Measurements from ENCODE around the gene TGFBR3L.
"Not testable (repeated sequence)": the region's sequence is repeated elsewhere in the genome, so short reads cannot be mapped to it uniquely, and the experiment has no call there.

Gene TGFBR3L

DNA sequence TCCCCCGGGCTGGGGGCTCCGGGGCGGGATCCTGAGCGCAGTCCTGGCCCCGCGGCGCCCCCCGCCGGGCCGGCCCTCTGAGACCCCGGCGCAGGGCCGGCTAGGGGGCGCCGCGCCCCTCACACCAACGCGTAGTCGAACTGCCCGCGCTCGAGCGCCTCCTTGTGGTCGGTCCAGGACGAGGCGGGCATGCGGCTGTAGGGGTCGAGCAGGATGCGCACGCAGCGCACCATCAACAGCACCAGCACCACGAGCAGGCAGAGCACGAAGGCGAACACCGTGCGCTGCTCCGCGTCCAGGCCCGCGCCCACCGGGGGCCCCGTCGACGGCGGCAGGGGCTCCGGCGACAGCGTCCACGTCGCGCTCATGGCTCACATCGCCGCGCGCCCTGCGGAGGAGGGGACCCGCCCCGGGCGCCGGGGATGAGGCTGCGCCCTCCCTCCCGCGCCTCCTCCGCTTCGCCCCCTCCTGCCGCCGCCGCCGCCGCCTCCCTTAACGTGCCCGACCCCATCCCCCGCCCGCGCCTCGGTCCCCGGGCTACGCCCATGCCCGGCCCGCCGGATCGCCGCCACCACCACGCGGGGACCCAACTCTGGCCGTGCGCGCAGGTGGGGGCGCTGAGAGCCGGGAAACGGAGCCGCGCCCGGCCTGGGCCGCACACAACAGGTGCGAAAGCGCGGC, 10.7 kb downstream of the TGFBR3L start:
- TF ChIP-seq, protein P1, sequence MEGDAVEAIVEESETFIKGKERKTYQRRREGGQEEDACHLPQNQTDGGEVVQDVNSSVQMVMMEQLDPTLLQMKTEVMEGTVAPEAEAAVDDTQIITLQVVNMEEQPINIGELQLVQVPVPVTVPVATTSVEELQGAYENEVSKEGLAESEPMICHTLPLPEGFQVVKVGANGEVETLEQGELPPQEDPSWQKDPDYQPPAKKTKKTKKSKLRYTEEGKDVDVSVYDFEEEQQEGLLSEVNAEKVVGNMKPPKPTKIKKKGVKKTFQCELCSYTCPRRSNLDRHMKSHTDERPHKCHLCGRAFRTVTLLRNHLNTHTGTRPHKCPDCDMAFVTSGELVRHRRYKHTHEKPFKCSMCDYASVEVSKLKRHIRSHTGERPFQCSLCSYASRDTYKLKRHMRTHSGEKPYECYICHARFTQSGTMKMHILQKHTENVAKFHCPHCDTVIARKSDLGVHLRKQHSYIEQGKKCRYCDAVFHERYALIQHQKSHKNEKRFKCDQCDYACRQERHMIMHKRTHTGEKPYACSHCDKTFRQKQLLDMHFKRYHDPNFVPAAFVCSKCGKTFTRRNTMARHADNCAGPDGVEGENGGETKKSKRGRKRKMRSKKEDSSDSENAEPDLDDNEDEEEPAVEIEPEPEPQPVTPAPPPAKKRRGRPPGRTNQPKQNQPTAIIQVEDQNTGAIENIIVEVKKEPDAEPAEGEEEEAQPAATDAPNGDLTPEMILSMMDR (IDR thresholded peaks at IDR 0.05; ENCODE audit: extremely low read depth, missing control alignments), result peak; percentile 87
- peak; percentile 93 for DNase-seq (ENCODE audit: low spot score)

DNA sequence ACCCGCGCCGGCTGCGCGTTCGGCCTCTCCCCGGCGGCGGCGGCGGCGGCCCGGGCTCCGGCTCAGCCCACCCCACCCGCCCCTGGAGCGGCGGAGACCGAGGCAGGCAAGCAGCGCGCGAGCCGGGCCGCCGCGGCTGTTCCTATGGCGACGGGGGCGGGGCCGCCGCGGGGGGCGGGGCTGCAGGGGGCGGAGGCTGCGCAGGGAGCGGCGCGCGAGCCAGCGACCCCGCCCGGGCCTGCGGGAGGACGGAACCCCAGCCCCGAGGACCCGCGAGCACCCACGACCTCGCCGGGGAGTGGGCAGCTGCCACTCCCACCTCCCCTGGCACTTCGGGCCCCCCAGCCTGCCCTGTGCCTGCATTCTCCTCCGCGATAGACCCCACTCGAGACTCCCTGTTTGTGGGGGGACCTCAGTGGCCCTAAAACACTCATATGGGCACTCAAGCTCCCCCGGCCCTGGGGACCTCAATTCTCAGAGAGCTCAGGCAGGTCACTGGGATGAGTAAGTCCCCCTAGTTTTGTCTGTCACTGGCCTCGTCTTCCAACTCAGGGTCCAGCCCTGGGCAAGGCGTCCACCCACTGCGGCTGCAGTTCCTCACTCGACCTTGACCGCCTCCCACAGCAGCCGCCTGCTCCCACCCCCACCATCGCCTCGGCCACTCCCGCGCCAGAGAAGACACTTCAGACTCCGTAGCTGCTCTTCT, 11.5 kb downstream of the TGFBR3L start, which contains the start of gene CTXN1:
TSS of gene CTXN1 (minus strand) at position 115 of the 706 bp plus-strand sequence. CDS start 597 bp downstream, outside the sequence.
- DNase-seq (ENCODE audit: low spot score), result peak; percentile 97
- TF ChIP-seq, protein P1 (IDR thresholded peaks at IDR 0.05; ENCODE audit: extremely low read depth, missing control alignments), result no peak

DNA sequence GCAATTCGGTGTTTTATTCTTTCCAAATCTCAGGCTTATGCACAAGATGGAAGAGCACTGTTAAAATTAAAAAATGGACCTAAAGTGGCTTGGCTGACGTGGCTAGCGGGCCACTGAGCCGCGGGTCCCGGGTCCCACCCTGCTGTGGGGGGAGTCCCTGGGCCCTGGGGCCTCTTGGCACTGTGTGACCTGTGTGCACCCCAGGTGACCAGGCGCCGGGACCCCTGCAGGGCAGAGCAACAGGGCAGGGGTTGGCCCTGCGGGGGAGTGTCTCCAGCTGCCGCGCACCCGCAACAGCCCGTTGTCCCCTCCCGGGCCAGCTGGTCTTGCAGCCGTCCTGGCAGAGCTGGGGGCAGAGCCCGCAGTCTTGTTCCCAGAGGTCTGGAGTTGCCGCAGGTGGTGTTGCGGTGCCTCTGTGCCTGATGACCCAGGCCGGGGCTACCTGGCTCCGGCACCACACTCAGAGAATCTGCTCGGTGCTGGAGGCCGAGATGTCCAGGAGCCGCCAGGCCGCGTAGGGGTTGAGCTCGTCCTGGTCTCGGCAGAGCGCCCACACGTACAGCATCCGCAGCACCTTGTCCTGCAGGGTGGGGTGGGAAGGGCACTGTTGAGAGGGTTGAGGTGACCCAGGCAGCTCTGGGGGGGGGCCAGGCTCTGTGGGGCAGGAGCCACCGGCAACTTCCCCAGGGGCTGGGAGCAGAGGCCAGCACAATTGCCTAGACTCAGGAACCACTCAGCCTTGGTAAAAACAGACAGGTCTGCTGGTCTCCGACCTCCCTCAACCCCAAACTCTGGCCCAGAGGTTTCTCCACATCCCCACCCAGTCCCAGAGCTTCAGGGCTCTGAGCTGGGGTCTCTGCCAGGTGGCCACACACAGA, 12.3 kb downstream of the TGFBR3L start:
- TF ChIP-seq, protein P1 (IDR thresholded peaks at IDR 0.05; ENCODE audit: extremely low read depth, missing control alignments), result no peak
- no peak for DNase-seq (ENCODE audit: low spot score)

DNA sequence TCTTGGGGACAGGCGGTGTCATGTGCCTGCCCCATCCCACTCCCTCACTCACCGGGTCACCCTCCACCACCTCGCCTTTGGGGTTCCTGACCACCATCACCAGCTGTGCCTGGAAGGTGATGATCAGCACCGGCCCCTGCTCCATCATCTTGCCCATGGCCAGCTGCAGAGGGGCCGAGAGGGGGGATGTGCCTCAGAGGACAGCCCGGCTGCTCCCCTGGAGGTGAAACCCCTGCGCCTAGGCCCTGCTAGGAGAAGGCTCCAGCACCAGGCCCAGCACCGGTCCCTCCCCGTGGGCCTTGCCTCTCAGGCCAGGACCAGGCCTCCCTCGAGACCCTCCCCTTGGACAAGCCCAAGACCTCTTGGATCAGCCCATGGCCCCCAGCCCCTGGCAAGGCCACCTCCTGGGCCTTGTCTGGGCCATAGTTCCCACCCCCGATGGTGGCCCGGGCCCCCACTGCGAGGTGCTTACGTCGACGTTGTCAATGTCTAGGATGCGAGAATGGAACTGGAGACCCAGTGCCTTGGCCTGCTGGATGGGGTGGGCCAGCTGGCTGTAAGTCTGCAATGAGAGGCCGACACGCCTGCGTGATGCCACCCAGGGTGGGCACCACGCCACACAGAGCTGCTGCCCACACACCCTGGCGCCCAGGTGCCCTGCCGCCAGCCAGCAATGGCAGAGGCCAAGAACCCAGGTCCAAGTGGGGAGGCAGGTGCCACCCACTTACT, 13.1 kb downstream of the TGFBR3L start:
- TF ChIP-seq, protein P1 (IDR thresholded peaks at IDR 0.05; ENCODE audit: extremely low read depth, missing control alignments), result no peak
- DNase-seq (ENCODE audit: low spot score), result no peak

DNA sequence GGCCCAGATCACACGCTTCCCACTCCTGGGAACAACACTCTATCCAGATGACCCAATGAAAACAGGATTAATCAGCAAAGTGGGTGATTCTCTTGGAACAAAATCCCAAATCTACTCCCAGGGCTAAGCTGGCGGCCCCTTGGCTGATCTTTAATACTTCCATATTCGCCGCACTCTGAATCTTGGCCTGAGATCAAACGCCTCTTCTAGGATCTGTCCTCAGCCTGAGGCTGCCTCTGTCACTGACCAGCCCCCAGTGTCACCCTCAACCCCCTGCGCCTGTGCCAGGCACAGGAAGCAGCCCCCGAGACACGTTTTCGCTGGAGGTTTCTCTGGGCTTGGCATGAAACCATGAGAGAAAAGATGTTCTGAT, 13.7 kb downstream of the TGFBR3L start:
- TF ChIP-seq, protein P1 (IDR thresholded peaks at IDR 0.05; ENCODE audit: extremely low read depth, missing control alignments), result no peak
- DNase-seq (ENCODE audit: low spot score), result no peak

DNA sequence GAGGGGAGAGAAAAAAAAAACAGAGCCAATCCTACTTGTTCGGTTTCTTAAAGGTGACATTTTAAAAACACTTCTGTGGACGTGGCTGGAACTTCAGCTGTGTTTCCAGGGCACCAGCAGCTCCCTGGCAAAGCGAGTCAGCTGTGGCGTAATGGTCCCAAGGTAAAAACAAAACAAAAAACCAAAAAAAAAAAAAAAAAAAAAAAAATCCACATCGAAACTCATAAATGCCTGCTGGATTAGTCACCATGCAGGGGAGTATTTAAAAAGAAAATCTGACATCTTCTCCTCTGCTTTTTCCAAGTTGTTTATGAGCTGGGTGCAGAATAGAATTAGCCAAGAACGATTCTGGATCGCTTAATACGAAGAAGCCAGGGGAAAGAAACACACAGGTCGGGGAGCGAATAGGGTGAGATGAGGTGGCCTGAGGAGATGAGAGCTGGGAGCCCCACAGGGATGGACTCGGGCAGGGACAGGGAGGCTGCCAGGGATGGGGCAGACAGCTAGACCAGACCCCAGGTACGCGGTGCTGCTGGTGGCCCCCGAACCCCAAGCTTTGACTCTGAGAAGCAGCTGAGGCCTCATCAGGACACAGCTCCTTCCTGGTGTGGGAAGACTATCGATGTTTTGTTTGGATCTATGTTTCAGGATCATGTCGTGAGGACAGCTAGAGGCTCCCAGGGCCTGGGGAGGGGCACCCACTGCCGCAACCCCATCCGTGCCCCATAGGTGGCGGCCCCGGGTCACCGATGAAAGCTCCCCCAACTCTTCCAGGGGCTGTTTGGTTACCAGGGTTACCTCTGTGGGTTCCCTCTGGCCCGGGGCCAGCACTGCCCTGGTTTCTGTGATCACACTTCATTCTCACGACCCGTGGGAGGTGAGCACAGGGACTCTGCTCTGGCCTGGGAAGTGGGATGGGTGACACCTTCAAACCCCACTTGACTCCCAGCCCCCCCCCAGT, 14.4 kb downstream of the TGFBR3L start:
- TF ChIP-seq, protein P1 (IDR thresholded peaks at IDR 0.05; ENCODE audit: extremely low read depth, missing control alignments), result no peak
- DNase-seq (ENCODE audit: low spot score), result peak; percentile 73

DNA sequence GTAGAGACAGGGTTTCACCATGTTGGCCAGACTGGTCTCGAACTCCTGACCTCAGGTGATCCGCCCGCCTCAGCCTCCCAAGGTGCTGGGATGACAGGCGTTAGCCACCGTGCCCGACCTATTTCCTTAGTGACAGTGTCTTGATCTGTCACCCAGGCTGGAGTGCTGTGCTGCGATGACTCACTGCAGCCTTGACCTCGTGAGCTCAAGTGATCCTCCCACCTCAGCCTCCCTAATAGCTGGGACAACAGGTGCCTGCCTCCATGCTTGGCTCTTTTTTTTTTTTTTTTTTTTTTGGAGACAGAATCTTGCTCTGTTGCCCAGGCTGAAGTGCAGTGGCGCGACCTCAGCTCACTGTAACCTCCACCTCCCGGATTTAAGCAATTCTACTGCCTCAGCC, 15.4 kb downstream of the TGFBR3L start:
- not testable (repeated sequence) for DNase-seq (ENCODE audit: low spot score)
